Glutamatergic neuron (in vitro differentiated cells): ENCODE measurements around the gene BCL2. TPM values are rescaled to one million over a fixed set of nuclear protein-coding genes. Genes with fewer than 3 reads are reported as not detected.

Experiments used
- DNase-seq: peaks from one replicate; pipeline ENCODE4 v3.0.0; 2022
- H3K27ac Mint-ChIP-seq: one replicate; pipeline ENCODE4 v1.8.0; 2020; ENCODE audit warnings: mild to moderate bottlenecking, mixed read lengths, inconsistent platforms; ENCODE audit not compliant: unreplicated experiment
- H3K27me3 Mint-ChIP-seq: one replicate; pipeline ENCODE4 v1.8.0; 2020; ENCODE audit warnings: mild to moderate bottlenecking, moderate library complexity, mixed read lengths, inconsistent platforms; ENCODE audit not compliant: unreplicated experiment
- H3K36me3 Mint-ChIP-seq: one replicate; pipeline ENCODE4 v1.8.0; 2020; ENCODE audit warnings: mild to moderate bottlenecking, mixed read lengths, inconsistent platforms; ENCODE audit not compliant: unreplicated experiment
- H3K4me1 Mint-ChIP-seq: one replicate; pipeline ENCODE4 v1.8.0; 2020; ENCODE audit warnings: mild to moderate bottlenecking, low read depth, mixed read lengths, inconsistent platforms; ENCODE audit not compliant: unreplicated experiment
- H3K4me3 Mint-ChIP-seq: one replicate; pipeline ENCODE4 v1.8.0; 2020; ENCODE audit warnings: mild to moderate bottlenecking, mixed read lengths, inconsistent platforms; ENCODE audit not compliant: unreplicated experiment
- H3K9me3 Mint-ChIP-seq: one replicate; pipeline ENCODE4 v1.8.0; 2020; ENCODE audit warnings: mild to moderate bottlenecking, moderate library complexity, mixed read lengths, inconsistent platforms; ENCODE audit not compliant: unreplicated experiment
- total RNA-seq: library from RNA; stranded (reverse); fragmentation: NEBNext Ultra II Directional; extraction: Animal tissue kit (Norgen Biotek cat#: 25700); gene quantifications from one replicate; pipeline ENCODE4 v1.2.1, GENCODE V29; 2021; ENCODE audit not compliant: unreplicated experiment
- TF ChIP-seq, protein P1 (sequence below): fragments of 200-600 bp; sonication (generic); IDR thresholded peaks from one replicate; pipeline ENCODE4 v1.5.0; 2021; ENCODE audit not compliant: partially characterized antibody, unreplicated experiment

Gene BCL2
- total RNA-seq, 1 donor from 2014 or later, result 6.8 TPM

DNA sequence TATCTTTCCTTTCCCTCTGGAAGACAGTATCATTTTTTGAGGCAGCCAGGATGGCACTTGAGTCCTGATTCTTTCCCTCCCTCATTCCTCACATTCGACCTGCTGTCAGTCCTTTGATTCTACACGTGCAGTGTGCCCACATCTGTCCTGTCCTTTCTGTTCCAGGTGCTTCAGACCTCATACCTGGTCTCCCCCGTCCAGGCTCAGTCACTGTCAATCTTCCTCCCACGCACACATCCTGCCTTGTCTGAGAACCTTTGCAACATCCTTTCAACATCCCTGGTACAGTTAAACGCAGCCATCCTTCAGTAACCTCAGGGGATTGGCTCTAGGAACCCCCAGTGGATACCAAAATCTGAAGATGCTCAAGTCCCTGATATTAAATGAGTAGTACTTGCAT is 10.1 kb downstream of the BCL2 start:
- H3K9me3 Mint-ChIP-seq, result no peaks in the 10 kb centered on the region
- TF ChIP-seq, protein P1, sequence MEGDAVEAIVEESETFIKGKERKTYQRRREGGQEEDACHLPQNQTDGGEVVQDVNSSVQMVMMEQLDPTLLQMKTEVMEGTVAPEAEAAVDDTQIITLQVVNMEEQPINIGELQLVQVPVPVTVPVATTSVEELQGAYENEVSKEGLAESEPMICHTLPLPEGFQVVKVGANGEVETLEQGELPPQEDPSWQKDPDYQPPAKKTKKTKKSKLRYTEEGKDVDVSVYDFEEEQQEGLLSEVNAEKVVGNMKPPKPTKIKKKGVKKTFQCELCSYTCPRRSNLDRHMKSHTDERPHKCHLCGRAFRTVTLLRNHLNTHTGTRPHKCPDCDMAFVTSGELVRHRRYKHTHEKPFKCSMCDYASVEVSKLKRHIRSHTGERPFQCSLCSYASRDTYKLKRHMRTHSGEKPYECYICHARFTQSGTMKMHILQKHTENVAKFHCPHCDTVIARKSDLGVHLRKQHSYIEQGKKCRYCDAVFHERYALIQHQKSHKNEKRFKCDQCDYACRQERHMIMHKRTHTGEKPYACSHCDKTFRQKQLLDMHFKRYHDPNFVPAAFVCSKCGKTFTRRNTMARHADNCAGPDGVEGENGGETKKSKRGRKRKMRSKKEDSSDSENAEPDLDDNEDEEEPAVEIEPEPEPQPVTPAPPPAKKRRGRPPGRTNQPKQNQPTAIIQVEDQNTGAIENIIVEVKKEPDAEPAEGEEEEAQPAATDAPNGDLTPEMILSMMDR, result no peak
- no peak overlapping the region for H3K4me3 Mint-ChIP-seq
- no peaks in the 10 kb centered on the region for H3K36me3 Mint-ChIP-seq
- H3K4me1 Mint-ChIP-seq, result peaks cover 15% of the 10 kb centered on the region
- no peak for DNase-seq
- H3K27ac Mint-ChIP-seq, result no peak overlapping the region
- H3K27me3 Mint-ChIP-seq, result peaks cover 1% of the 10 kb centered on the region

- Mint-ChIP-seq H3K4me3 (no peak overlapping the region), H3K36me3 (no peaks in the 10 kb centered on the region), H3K27ac (no peak overlapping the region), H3K9me3 (no peaks in the 10 kb centered on the region), H3K4me1 (peaks cover 15% of the 10 kb centered on the region), H3K27me3 (peaks cover 1% of the 10 kb centered on the region)
- DNase-seq, result no peak
- TF ChIP-seq, protein P1, result no peak
Measured at GRCh38 chr18:63307551-63308200, 11.9 kb downstream of the BCL2 start.

DNA sequence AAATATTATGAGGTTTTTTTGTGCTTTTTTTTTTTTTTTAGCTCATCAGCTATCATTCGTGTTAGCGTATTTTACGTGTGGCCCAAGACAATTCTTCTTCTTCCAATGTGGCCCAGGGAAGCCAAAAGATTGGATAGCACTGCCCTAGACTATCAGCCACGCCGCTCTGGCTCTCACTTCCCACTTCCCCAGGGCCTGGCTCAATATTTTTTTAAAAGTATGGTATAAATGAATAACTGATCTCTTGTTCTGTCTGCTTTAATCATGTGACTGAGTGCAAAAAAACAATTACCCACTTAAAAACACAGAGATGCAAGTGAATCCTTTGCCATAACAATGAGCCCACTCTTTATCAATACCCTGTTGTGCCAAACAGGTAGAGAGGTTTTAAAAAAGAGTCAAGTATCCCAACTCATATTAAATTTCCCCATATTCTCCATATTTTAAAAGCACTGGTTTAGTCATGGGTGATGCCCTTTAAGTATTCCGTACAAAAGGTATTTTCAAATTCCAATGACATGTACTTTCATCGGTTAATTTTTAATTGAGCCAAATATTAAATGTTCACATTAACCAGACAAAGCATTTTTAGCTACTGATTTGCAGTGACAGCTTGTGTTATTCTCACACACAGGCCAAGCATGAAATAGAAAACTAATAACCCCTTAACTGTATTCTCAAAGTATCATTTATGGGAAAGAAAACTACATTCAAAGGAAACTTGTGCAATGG is 12.6 kb downstream of the BCL2 start:
- H3K4me1 Mint-ChIP-seq, result peaks cover 15% of the 10 kb centered on the region

GRCh38 chr18:63306249-63306648 is 13.3 kb downstream of the BCL2 start:
- H3K4me3 Mint-ChIP-seq, result no peak overlapping the region
- no peak for DNase-seq
- no peaks in the 10 kb centered on the region for H3K36me3 Mint-ChIP-seq
- H3K27ac Mint-ChIP-seq, result no peak overlapping the region
- H3K27me3 Mint-ChIP-seq, result peaks cover 1% of the 10 kb centered on the region
- H3K9me3 Mint-ChIP-seq, result no peaks in the 10 kb centered on the region
- peaks cover 15% of the 10 kb centered on the region for H3K4me1 Mint-ChIP-seq
- TF ChIP-seq, protein P1, result no peak

More for the DNA sequence above, 12.6 kb downstream of the BCL2 start:
- Mint-ChIP-seq H3K27me3 (peaks cover 1% of the 10 kb centered on the region), H3K36me3 (no peaks in the 10 kb centered on the region), H3K9me3 (no peaks in the 10 kb centered on the region), H3K4me3 (no peak overlapping the region), H3K27ac (no peak overlapping the region)
- TF ChIP-seq, protein P1, result no peak
- no peak for DNase-seq

GRCh38 chr18:63303547-63303946 is 16.0 kb downstream of the BCL2 start:
- TF ChIP-seq, protein P1, result no peak
- DNase-seq, result no peak
- H3K36me3 Mint-ChIP-seq, result no peaks in the 10 kb centered on the region
- peaks cover 32% of the 10 kb centered on the region for H3K4me1 Mint-ChIP-seq
- no peak overlapping the region for H3K27ac Mint-ChIP-seq
- H3K9me3 Mint-ChIP-seq, result peaks cover 4% of the 10 kb centered on the region
- H3K4me3 Mint-ChIP-seq, result no peak overlapping the region
- H3K27me3 Mint-ChIP-seq, result peaks cover 2% of the 10 kb centered on the region
